Sigmoid colon (tissue), 4 donors: ENCODE results near the gene CBARP.

ENCODE experiments used
- POLR2A ChIP-seq, 2 donors: fragments of 450-650 bp; IDR thresholded peaks; one replicate each; pipeline ENCODE4 v1.6.1; 2016; ENCODE audit warnings: antibody characterized with exemption in 2 of 2, mild to moderate bottlenecking in 2 of 2, moderate library complexity in 2 of 2
- POLR2AphosphoS5 ChIP-seq, 4 donors: sonication (generic); formaldehyde crosslinking; IDR thresholded peaks; one replicate each; pipeline ENCODE4 v1.6.1; 2017; ENCODE audit warnings: antibody characterized with exemption in 4 of 4
- TF ChIP-seq, protein P1 (sequence below), 4 experiments: fragments of 450-650 bp in 3 of 4; fragments of 200-600 bp in 1 of 4; IDR thresholded peaks; one replicate each; pipeline ENCODE4 v1.5.1; 2016 to 2019; ENCODE audit warnings: antibody characterized with exemption in 4 of 4, mild to moderate bottlenecking in 3 of 4, moderate library complexity in 2 of 4

DNA sequence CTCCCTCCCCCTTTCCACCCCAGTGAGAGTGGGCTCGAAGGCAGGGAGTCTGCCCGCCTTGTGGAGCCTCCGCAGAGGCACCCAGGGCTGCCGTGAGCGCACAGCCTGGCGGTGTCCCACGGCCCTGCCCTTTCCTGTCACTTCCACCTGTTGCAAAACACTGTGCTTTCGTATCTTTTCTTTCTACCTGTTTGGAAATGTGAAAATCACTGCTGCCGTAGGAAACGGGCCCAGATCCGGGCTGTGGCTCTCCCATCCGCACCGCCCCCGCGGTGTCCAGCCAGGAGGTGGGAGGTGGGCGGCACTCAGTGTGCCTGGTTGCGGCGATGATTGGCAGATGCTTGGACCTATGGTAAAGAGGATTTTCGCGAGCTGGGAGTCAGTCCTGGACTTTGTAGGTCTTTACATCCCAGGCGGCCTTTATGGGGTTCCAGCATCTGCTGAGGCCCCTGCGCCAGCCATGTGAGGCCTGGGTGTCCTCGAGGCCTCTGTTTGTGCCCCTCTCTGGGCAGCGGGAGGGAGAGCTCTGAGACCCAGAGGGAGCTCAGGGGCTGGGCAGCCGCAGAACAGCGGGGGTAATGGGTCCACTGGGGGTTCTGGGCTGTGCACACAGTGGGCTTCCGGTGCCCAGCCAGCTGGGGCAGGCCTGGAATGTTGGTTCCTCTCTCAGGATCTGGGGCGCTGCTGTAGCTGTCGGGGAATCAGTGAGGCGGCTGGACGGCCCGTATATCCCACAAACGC, 26.1 kb downstream of the CBARP start:
- TF ChIP-seq POLR2AphosphoS5 (IDR thresholded peaks at IDR 0.05) (no peak), POLR2A (IDR thresholded peaks at IDR 0.05) (no peak)
- TF ChIP-seq, protein P1, sequence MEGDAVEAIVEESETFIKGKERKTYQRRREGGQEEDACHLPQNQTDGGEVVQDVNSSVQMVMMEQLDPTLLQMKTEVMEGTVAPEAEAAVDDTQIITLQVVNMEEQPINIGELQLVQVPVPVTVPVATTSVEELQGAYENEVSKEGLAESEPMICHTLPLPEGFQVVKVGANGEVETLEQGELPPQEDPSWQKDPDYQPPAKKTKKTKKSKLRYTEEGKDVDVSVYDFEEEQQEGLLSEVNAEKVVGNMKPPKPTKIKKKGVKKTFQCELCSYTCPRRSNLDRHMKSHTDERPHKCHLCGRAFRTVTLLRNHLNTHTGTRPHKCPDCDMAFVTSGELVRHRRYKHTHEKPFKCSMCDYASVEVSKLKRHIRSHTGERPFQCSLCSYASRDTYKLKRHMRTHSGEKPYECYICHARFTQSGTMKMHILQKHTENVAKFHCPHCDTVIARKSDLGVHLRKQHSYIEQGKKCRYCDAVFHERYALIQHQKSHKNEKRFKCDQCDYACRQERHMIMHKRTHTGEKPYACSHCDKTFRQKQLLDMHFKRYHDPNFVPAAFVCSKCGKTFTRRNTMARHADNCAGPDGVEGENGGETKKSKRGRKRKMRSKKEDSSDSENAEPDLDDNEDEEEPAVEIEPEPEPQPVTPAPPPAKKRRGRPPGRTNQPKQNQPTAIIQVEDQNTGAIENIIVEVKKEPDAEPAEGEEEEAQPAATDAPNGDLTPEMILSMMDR (IDR thresholded peaks at IDR 0.05), result no peak
